Astrocyte of the cerebellum (primary cell): ENCODE measurements around the gene DPH1.

Source experiments
- DNase-seq: peaks from one replicate; pipeline ENCODE4 v3.0.0-alpha.2; 2011; ENCODE audit warnings: low read depth
- H3K4me3 ChIP-seq: 2 replicates; pipeline ENCODE4 v1.5.1; 2011; ENCODE audit warnings: mild to moderate bottlenecking, low read depth, low read length, moderate library complexity
- CTCF ChIP-seq: IDR thresholded peaks from 2 replicates; pipeline ENCODE4 v1.5.1; 2012; ENCODE audit warnings: low read length, low read depth, moderate library complexity, mild to moderate bottlenecking; ENCODE audit errors: missing control alignments
- in situ Hi-C: cut with HindIII; loops from 2 replicates; pipeline ENCODE4 v1.10.0; 2017; ENCODE audit warnings: low sequenced_read_pairs

Gene DPH1

DNA sequence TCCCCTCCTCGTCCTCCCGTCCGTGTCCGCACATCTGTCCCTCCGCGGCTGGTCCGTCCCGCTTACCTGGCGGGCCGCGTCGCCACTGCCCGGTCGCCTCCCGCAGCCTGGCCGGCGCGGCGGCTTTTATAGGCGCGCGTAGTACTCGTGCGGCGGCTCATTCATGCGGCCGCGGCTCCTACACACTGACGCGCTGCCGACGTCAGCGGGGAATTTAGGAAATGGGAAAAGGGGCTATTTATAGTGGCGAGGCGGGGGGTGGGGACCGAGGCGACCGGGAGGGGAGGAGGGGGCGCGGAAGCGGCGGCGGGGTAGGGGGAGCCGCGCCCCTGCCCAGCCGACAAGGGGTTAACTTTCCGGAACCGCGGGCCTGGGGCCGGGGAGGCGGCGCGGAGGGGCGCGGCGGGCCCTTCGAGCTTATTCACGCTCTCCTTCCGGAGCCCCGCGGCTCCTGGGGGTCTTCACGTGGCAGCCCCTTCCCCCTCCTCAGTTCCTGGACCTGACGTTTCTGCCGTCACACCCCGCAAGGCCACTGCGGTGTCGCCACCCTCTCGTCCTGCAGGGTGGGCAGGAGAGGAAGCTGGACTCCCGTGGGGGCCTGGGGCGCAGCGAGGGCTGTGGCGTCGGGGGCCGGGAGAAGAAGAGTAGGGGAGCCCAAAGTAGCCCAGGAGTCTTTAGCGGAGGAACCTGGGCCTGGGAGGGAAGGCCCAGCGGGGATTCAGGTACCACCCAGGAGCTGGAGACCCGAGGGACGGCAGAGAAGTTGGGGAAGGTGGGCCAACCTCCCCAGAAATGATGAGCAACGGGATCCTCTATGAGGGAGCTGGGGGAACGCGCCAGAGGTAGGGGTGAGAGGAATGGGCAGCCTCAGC is 21.3 kb downstream of the DPH1 start:
- no peak for TF ChIP-seq CTCF
- peak overlapping the region; percentile 38 for H3K4me3 ChIP-seq
- DNase-seq: no peak
- in situ Hi-C loops: no loop called here

GRCh38 chr17:2051933-2052559 is 22.1 kb downstream of the DPH1 start:
- no peak overlapping the region for H3K4me3 ChIP-seq
- in situ Hi-C loops: no loop called here
- no peak for DNase-seq
- TF ChIP-seq CTCF: no peak

- DNase-seq: no peak
- TF ChIP-seq CTCF: peak; percentile 60
- in situ Hi-C loops: no loop called here
- peak overlapping the region; percentile 62 for H3K4me3 ChIP-seq
These were observed 23.7 kb downstream of the DPH1 start for GRCh38 chr17:2053380-2054261.

- H3K4me3 ChIP-seq: peak overlapping the region; percentile 62
- no peak for DNase-seq
- in situ Hi-C loops: no loop called here
- TF ChIP-seq CTCF: no peak
These were observed 24.2 kb downstream of the DPH1 start for GRCh38 chr17:2054262-2054511.

DNA sequence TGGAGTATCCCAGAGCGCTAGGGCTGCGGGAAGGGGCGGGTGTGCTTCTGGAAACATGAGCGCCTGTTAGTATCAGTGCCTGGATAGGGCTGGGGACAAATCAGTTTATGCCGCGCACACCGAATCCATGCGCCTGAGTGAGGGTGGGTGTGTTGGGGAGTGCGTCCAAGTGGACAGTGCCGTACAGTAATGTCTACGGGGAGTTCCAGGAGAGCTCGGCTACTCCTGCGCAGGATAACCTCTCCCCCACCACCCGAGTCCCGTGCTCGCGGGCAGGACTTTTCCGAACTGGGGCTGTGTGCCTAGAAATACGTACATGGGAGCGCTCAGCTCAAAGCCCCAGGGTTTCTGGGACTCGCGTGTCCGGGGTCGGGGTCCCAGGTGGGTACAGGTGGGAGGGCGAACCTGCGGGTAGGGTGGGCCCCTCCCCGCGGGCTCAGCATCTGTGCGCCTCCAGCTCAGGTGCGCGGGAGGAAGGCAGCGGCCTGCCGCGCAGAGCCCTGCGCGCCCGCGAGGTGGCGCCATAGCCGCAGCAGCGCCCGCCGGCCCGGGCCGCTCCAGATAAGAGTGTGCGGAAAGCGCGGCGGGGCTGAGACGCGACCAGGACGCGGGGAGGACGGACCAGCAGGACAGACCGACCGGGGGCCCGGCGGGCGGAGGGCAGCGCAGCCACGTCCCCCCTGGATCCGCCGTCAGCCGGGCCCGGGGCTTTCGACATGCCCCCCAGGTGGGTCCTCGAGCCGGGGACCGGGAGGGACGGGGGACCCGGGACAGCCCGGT is 24.7 kb downstream of the DPH1 start, which contains the start of gene HIC1:
Gene HIC1 (plus strand): TSS at position 592 of the 780 bp plus-strand sequence. CDS start 1,588 bp downstream, outside the sequence.
- in situ Hi-C loops: no loop called here
- peak; percentile 75 for TF ChIP-seq CTCF
- no peak for DNase-seq
- H3K4me3 ChIP-seq: peak within 1 kb of the TSS; percentile 62
